Trophoblast cell (in vitro differentiated cells and primary cell): ENCODE data around the gene PCSK5.
A peak's percentile ranks its signal among the peaks of the same experiment; 100 is the strongest.

Source experiments
- DNase-seq, 2 donors: peaks; one replicate each; pipeline ENCODE4 v3.0.0-alpha.2; 2016
- H2AFZ ChIP-seq: 2 replicates; pipeline ENCODE4 v1.6.1; 2013; ENCODE audit warnings: low read length, moderate library complexity, mild to moderate bottlenecking; ENCODE audit not compliant: insufficient read depth, poor library complexity
- H2AK5ac ChIP-seq: 2 replicates; pipeline ENCODE4 v1.6.1; 2013; ENCODE audit warnings: mild to moderate bottlenecking, low read length
- H2BK120ac ChIP-seq: 2 replicates; pipeline ENCODE4 v1.6.1; 2013; ENCODE audit warnings: low read length, mild to moderate bottlenecking, moderate library complexity; ENCODE audit not compliant: insufficient read depth, poor library complexity
- H2BK12ac ChIP-seq: 2 replicates; pipeline ENCODE4 v1.6.1; 2013; ENCODE audit warnings: mild to moderate bottlenecking, low read length, moderate library complexity
- H2BK5ac ChIP-seq: 2 replicates; pipeline ENCODE4 v1.6.1; 2013; ENCODE audit warnings: low read length, low read depth, moderate library complexity, mild to moderate bottlenecking; ENCODE audit not compliant: poor library complexity
- H3K14ac ChIP-seq: 2 replicates; pipeline ENCODE4 v1.6.1; 2013; ENCODE audit warnings: mild to moderate bottlenecking, low read length
- H3K18ac ChIP-seq: 2 replicates; pipeline ENCODE4 v1.6.1; 2013; ENCODE audit warnings: mild to moderate bottlenecking, low read length
- H3K23ac ChIP-seq: 2 replicates; pipeline ENCODE4 v1.6.1; 2013; ENCODE audit warnings: low read length
- H3K27ac ChIP-seq: 2 replicates; pipeline ENCODE4 v1.5.1; 2013; ENCODE audit warnings: low read depth, mild to moderate bottlenecking, inconsistent platforms, low read length, moderate library complexity
- H3K27me3 ChIP-seq: 2 replicates; pipeline ENCODE4 v1.6.1; 2013; ENCODE audit warnings: inconsistent platforms, mild to moderate bottlenecking, low read length, moderate library complexity; ENCODE audit not compliant: insufficient read depth
- H3K36me3 ChIP-seq, 2 experiments: 1 replicate in 1 of 2; 2 replicates in 1 of 2; pipeline ENCODE4 v1.6.1; 2013; ENCODE audit warnings: low read length in 2 of 2, mild to moderate bottlenecking in 2 of 2, moderate library complexity in 1 of 2; ENCODE audit not compliant: insufficient read depth in 2 of 2, control insufficient read depth in 1 of 2
- H3K4ac ChIP-seq: 2 replicates; pipeline ENCODE4 v1.6.1; 2013; ENCODE audit warnings: low read depth, mild to moderate bottlenecking, low read length, moderate library complexity
- H3K4me1 ChIP-seq, 2 experiments: 1 replicate in 1 of 2; 2 replicates in 1 of 2; pipeline ENCODE4 v1.6.1; 2013; ENCODE audit warnings: low read length in 2 of 2, mild to moderate bottlenecking in 2 of 2, moderate library complexity in 1 of 2; ENCODE audit not compliant: insufficient read depth in 2 of 2, control insufficient read depth in 1 of 2
- H3K4me2 ChIP-seq: 2 replicates; pipeline ENCODE4 v1.6.1; 2013; ENCODE audit warnings: inconsistent platforms, mild to moderate bottlenecking, low read length, moderate library complexity
- H3K4me3 ChIP-seq: 2 replicates; pipeline ENCODE4 v1.5.1; 2013; ENCODE audit warnings: mild to moderate bottlenecking, low read depth, low read length, inconsistent platforms
- H3K79me1 ChIP-seq: one replicate; pipeline ENCODE4 v1.6.1; 2013; ENCODE audit warnings: low read length
- H3K79me2 ChIP-seq: 2 replicates; pipeline ENCODE4 v1.6.1; 2013; ENCODE audit warnings: low read length, mild to moderate bottlenecking; ENCODE audit not compliant: control insufficient read depth, insufficient read depth, poor library complexity
- H3K9ac ChIP-seq: 2 replicates; pipeline ENCODE4 v1.6.1; 2013; ENCODE audit warnings: mild to moderate bottlenecking, low read length
- H3K9me3 ChIP-seq: 2 replicates; pipeline ENCODE4 v1.6.1; 2013; ENCODE audit warnings: low read depth, mild to moderate bottlenecking, control low read depth, inconsistent platforms, low read length; ENCODE audit not compliant: insufficient read depth
- H4K12ac ChIP-seq: 2 replicates; pipeline ENCODE4 v1.6.1; 2013; ENCODE audit warnings: low read depth, mild to moderate bottlenecking, low read length, moderate library complexity
- H4K8ac ChIP-seq: 2 replicates; pipeline ENCODE4 v1.6.1; 2013; ENCODE audit warnings: low read depth, mild to moderate bottlenecking, low read length, moderate library complexity
- H4K91ac ChIP-seq: one replicate; pipeline ENCODE4 v1.6.1; 2013; ENCODE audit warnings: low read depth, mild to moderate bottlenecking, low read length, moderate library complexity
- WGBS: extraction: QIAGEN DNeasy Blood & Tissue Kit; methylation state at CpG from one replicate; pipeline ENCODE4 v1.1.7; 2013; ENCODE audit warnings: missing lambda C conversion rate; ENCODE audit not compliant: insufficient read length, insufficient coverage; ENCODE audit errors: extremely low coverage; 5-methylcytosine and 5-hydroxymethylcytosine counted together

Gene PCSK5

DNA sequence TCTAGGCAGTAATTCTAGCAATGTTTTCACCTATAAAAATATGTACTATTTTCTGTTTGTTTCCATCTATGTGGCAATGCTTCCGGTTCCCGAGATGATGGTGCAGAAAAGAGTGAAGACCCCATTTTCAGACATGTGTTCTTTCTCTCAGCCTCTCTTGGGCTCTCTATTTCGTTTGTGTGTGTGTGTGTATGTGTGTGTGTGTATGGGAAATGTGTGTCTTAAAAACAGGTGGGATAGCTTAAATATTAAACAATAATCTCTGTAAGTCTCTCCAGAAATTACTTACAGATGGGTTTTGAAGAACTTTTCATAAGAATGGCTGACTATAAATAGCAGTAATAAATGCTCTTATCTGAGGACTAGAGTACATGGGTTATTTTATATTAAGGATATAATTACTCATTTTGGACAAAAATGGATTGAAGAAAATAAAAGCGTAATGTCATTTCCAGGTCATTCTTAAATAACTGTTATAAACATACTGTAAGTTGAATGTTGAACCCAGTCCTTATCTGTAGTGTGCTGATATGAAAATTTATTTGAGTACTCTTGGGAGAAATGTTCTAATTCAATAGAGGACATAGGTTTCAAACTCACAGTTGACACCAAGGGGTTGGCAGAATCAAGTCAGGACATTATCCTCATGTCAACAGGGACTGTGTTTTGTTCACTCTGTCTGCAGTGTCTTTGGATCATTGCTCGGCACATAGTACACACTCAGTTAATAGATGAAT, 31.1 kb downstream of the PCSK5 start:
- Histone ChIP-seq H3K4me1 (no peaks in the 10 kb centered on the region), H3K4me2 (no peak overlapping the region), H3K79me1 (no peaks in the 10 kb centered on the region), H3K27ac (no peak overlapping the region), H4K8ac (no peak overlapping the region), H3K4ac (no peak overlapping the region), H4K91ac (no peak overlapping the region), H3K9me3 (no peaks in the 10 kb centered on the region), H3K4me3 (no peak overlapping the region), H3K14ac (no peak overlapping the region), H3K27me3 (no peaks in the 10 kb centered on the region), H2BK12ac (no peak overlapping the region), H2AK5ac (no peak overlapping the region), H2BK120ac (no peak overlapping the region), H2BK5ac (no peak overlapping the region), H3K36me3 (no peaks in the 10 kb centered on the region), H3K9ac (no peak overlapping the region), H3K79me2 (no peaks in the 10 kb centered on the region), H2AFZ (no peak overlapping the region), H3K18ac (no peak overlapping the region), H3K23ac (no peak overlapping the region), H4K12ac (no peak overlapping the region)
- no CpG with 5 or more reads among the region's 5 CpGs for WGBS
- DNase-seq = no peak

DNA sequence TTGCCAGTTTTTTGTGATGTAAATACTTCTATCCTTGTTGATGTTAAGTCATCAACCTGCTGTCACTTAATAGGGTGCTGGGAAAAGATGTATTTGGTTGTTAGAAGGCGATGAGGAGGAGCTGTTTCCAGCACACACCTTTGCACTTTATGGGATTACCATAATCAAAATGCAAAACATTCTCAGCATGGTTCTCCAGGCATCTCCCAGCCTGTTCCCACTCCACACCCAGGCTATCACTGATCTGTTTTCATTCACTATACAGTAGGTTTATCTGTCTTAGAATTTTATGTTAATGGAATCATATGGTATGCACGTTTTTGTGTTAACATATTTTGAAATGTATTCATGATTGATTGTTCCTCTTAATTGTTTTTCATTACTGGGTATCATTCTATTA, 35.9 kb downstream of the PCSK5 start:
- Histone ChIP-seq H3K18ac (no peak overlapping the region), H3K23ac (no peak overlapping the region), H3K27me3 (no peaks in the 10 kb centered on the region), H2AFZ (no peak overlapping the region), H3K4me2 (no peak overlapping the region), H4K91ac (no peak overlapping the region), H3K4me1 (peaks cover 4% of the 10 kb centered on the region in 2 experiments), H3K4ac (no peak overlapping the region), H2BK5ac (no peak overlapping the region), H3K9me3 (no peaks in the 10 kb centered on the region), H3K9ac (no peak overlapping the region), H4K8ac (no peak overlapping the region), H3K4me3 (no peak overlapping the region), H3K27ac (no peak overlapping the region), H4K12ac (no peak overlapping the region), H2BK120ac (no peak overlapping the region), H3K79me1 (no peaks in the 10 kb centered on the region), H2BK12ac (no peak overlapping the region), H3K36me3 (no peaks in the 10 kb centered on the region), H3K79me2 (peaks cover 3% of the 10 kb centered on the region), H3K14ac (no peak overlapping the region), H2AK5ac (no peak overlapping the region)
- WGBS = no CpG with 5 or more reads among the region's 2 CpGs
- no peak for DNase-seq

DNA sequence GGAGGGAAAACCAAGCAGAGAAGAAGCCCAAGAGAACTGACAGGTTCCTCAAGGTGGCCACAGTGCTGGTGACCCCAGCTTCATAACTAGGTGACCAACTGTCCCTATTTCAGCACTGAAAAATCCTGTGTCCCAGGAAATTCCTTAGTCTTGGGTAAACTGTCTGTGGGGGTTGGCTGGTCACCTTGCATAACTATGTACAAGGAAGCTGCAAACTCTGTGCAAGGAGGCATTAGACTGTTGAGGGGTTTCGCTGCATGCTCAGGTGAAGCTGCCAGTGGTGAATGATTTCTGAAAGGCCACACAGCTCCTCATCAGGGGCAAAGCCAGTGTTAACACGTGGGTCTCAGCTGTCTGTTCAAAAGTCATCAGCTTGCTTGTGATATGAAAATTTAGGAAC, 36.9 kb downstream of the PCSK5 start:
- peaks cover 4% of the 10 kb centered on the region in 2 experiments for H3K4me1 ChIP-seq
- peak overlapping the region; percentile 37 for H2AK5ac ChIP-seq
- H3K4me2 ChIP-seq = no peak overlapping the region
- H2BK12ac ChIP-seq = no peak overlapping the region
- H3K9me3 ChIP-seq = no peaks in the 10 kb centered on the region
- H3K4ac ChIP-seq = no peak overlapping the region
- H3K18ac ChIP-seq = peak overlapping the region; percentile 75
- no peak overlapping the region for H4K91ac ChIP-seq
- no peak overlapping the region for H3K4me3 ChIP-seq
- H2BK120ac ChIP-seq = no peak overlapping the region
- peak in 1 of 2 donors; percentile 44 for DNase-seq
- H2BK5ac ChIP-seq = no peak overlapping the region
- no CpG with 5 or more reads among the region's 2 CpGs for WGBS
- H3K14ac ChIP-seq = no peak overlapping the region
- H3K79me2 ChIP-seq = peaks cover 3% of the 10 kb centered on the region
- H4K8ac ChIP-seq = no peak overlapping the region
- H3K23ac ChIP-seq = no peak overlapping the region
- H2AFZ ChIP-seq = no peak overlapping the region
- H3K36me3 ChIP-seq = no peaks in the 10 kb centered on the region
- H3K9ac ChIP-seq = no peak overlapping the region
- H3K27me3 ChIP-seq = no peaks in the 10 kb centered on the region
- no peak overlapping the region for H3K27ac ChIP-seq
- H4K12ac ChIP-seq = no peak overlapping the region
- no peaks in the 10 kb centered on the region for H3K79me1 ChIP-seq

DNA sequence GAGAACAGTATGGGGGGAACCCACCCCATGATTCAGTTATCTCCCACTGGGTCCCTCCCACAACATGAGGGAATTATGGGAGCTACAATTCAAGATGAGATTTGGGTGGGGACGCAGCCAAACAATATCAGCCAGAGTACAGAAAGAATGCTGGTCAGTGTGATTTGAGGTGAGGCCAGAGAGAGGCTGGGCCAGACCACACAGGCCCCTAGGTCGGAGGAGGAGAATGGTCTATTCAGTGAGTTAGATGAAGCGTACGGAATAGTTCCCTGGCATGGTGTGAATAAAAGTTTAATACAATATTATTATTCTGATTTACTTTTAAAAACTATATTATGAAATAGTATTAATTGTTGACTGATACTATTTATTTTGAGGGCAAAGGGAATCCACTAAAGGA, 39.7 kb downstream of the PCSK5 start:
- peaks cover 8 to 9% of the 10 kb centered on the region in 2 experiments for H3K36me3 ChIP-seq
- no peak overlapping the region for H3K4me2 ChIP-seq
- H3K79me1 ChIP-seq = no peaks in the 10 kb centered on the region
- H3K23ac ChIP-seq = no peak overlapping the region
- H3K9ac ChIP-seq = no peak overlapping the region
- H2AFZ ChIP-seq = no peak overlapping the region
- no peak for DNase-seq
- no peak overlapping the region for H3K27ac ChIP-seq
- H3K4me3 ChIP-seq = no peak overlapping the region
- H4K91ac ChIP-seq = no peak overlapping the region
- no CpG with 5 or more reads among the region's 4 CpGs for WGBS
- H2AK5ac ChIP-seq = no peak overlapping the region
- no peak overlapping the region for H3K4ac ChIP-seq
- H4K12ac ChIP-seq = no peak overlapping the region
- H3K18ac ChIP-seq = no peak overlapping the region
- H4K8ac ChIP-seq = no peak overlapping the region
- H2BK120ac ChIP-seq = peak overlapping the region; percentile 31
- peaks cover 4% of the 10 kb centered on the region in 2 experiments for H3K4me1 ChIP-seq
- H2BK12ac ChIP-seq = no peak overlapping the region
- no peaks in the 10 kb centered on the region for H3K9me3 ChIP-seq
- peaks cover 3% of the 10 kb centered on the region for H3K79me2 ChIP-seq
- H3K27me3 ChIP-seq = no peaks in the 10 kb centered on the region
- H2BK5ac ChIP-seq = no peak overlapping the region
- H3K14ac ChIP-seq = no peak overlapping the region
